K562 (cell line): Measurements from ENCODE around the gene ANKFN1. TPM values are rescaled to one million over a fixed set of nuclear protein-coding genes. Genes with fewer than 3 reads are reported as not detected.

Experiments used
- ATAC-seq: fragments of 200-7000 bp; cut with Tn5 transposase; 3 replicates; pipeline ENCODE4 v1.9.1; 2020; ENCODE audit warnings: moderate library complexity
- BruUV-seq: library from RNA; stranded (reverse); fragments of 400-500 nt; replicated peaks from 2 replicates; lab custom pipeline; 2021; lab: Mats Ljungman, UMichigan
- CTCF ChIA-PET: fragments of 300-600 bp; formaldehyde crosslinking; extraction: SDS; loops from one replicate; lab custom pipeline; 2021; ENCODE audit warnings: low intra/inter-chr PET ratio; lab: Yijun Ruan, JAX
- POLR2A ChIA-PET: fragments of 300-600, 350-650 bp; sonication (Branson Sonifier 250); formaldehyde crosslinking; extraction: SDS; loops from one replicate; lab custom pipeline; 2021; ENCODE audit warnings: antibody characterized with exemption, inconsistent platforms; lab: Yijun Ruan, JAX
- DNase-seq, 4 experiments: peaks; one replicate each; pipeline versions ENCODE4 v3.0.0 to v3.0.0-alpha.2; 2011 to 2018; ENCODE audit warnings: low spot score in 3 of 4, mixed read lengths in 3 of 4; ENCODE audit errors: extremely low read depth in 1 of 4
- FAIRE-seq: peaks from 2 replicates; lab custom pipeline; 2011; peaks lifted over from hg19 to GRCh38; lab: Jason Lieb, UNC
- H2AFZ ChIP-seq: 2 replicates; pipeline ENCODE4 v1.6.0; 2011; ENCODE audit warnings: low read depth, low read length, control low read depth, inconsistent platforms
- H3K27ac ChIP-seq: fragments of 200-600 bp; 3 replicates; pipeline ENCODE4 v1.8.0; 2011; ENCODE audit warnings: low read depth, mild to moderate bottlenecking, control low read depth, inconsistent platforms, low read length, moderate library complexity, mixed read lengths; ENCODE audit errors: extremely low read depth
- H3K27me3 ChIP-seq, 2 experiments: fragments of 300-600 bp in 1 of 2; 2 replicates in 1 of 2; 3 replicates in 1 of 2; pipeline versions ENCODE4 v1.6.0 to v1.8.0; 2011; ENCODE audit warnings: inconsistent platforms in 2 of 2, low read length in 2 of 2, mild to moderate bottlenecking in 1 of 2, mixed read lengths in 1 of 2, moderate library complexity in 1 of 2; ENCODE audit not compliant: control insufficient read depth in 2 of 2, insufficient read depth in 2 of 2
- H3K36me3 ChIP-seq: fragments of 300-600 bp; 3 replicates; pipeline ENCODE4 v1.8.0; 2011; ENCODE audit warnings: mild to moderate bottlenecking, low read length, inconsistent platforms; ENCODE audit not compliant: control insufficient read depth, insufficient read depth
- H3K4me1 ChIP-seq, 2 experiments: fragments of 200-600 bp in 1 of 2; replicated peaks in 1 of 2; 2 replicates in 1 of 2; 3 replicates in 1 of 2; pipeline versions ENCODE4 v1.5.1 to v1.8.0; 2011; ENCODE audit warnings: inconsistent platforms in 2 of 2, low read length in 2 of 2, mild to moderate bottlenecking in 1 of 2, mixed read lengths in 1 of 2, moderate library complexity in 1 of 2; ENCODE audit not compliant: control insufficient read depth in 2 of 2, insufficient read depth in 2 of 2
- H3K4me2 ChIP-seq: 2 replicates; pipeline ENCODE4 v1.6.1; 2011; ENCODE audit warnings: low read length, control low read depth, inconsistent platforms, mixed read lengths; ENCODE audit not compliant: insufficient read depth
- H3K4me3 ChIP-seq: fragments of 200-600 bp; sonication (generic), shearing (Covaris generic); 2 replicates; pipeline ENCODE4 v1.5.1; 2016; ENCODE audit warnings: control low read depth, inconsistent platforms
- H3K79me2 ChIP-seq: fragments of 200-600 bp; 3 replicates; pipeline ENCODE4 v1.8.0; 2011; ENCODE audit warnings: low read length, inconsistent platforms; ENCODE audit not compliant: control insufficient read depth, insufficient read depth
- H3K9ac ChIP-seq, 2 experiments: 2 replicates each; pipeline versions ENCODE4 v1.6.0 to v1.6.1; 2011; ENCODE audit warnings: low read depth in 2 of 2, low read length in 2 of 2, control low read depth in 1 of 2, inconsistent platforms in 1 of 2, mild to moderate bottlenecking in 1 of 2, mixed read lengths in 1 of 2; ENCODE audit not compliant: insufficient read depth in 1 of 2
- H3K9me1 ChIP-seq: one replicate; pipeline ENCODE4 v1.6.0; 2011; ENCODE audit warnings: inconsistent platforms, mild to moderate bottlenecking, low read length, moderate library complexity; ENCODE audit not compliant: control insufficient read depth, insufficient read depth
- H3K9me3 ChIP-seq: replicated peaks from 2 replicates; pipeline ENCODE4 v1.5.1; 2011; ENCODE audit warnings: low read depth, low read length, inconsistent platforms; ENCODE audit not compliant: control insufficient read depth, insufficient read depth
- H4K20me1 ChIP-seq: replicated peaks from 2 replicates; pipeline ENCODE4 v1.6.1; 2011; ENCODE audit warnings: low read length, inconsistent platforms, mixed read lengths; ENCODE audit not compliant: control insufficient read depth, insufficient read depth
- CBX1 ChIP-seq: sonication (generic); IDR thresholded peaks from 2 replicates; pipeline ENCODE4 v1.6.1; 2016; ENCODE audit warnings: antibody characterized with exemption, low read depth, mild to moderate bottlenecking
- CBX5 ChIP-seq: IDR thresholded peaks from 2 replicates; pipeline ENCODE4 v1.6.1; 2014; ENCODE audit warnings: low read depth, borderline replicate concordance
- IRF2 ChIP-seq: sonication (generic); formaldehyde crosslinking; IDR thresholded peaks from 2 replicates; pipeline ENCODE4 v1.8.1; 2022; ENCODE audit warnings: mild to moderate bottlenecking, missing genetic modification reagents
- JUND ChIP-seq, 2 experiments: IDR thresholded peaks; 2 replicates in 1 of 2; 3 replicates in 1 of 2; pipeline ENCODE4 v1.6.1; 2011; ENCODE audit warnings: borderline replicate concordance in 2 of 2, low read depth in 2 of 2, low read length in 2 of 2, improper control_type of control experiment in 1 of 2, missing biosample characterization in 1 of 2, missing genetic modification characterization in 1 of 2, missing genetic modification reagents in 1 of 2
- KLF6 ChIP-seq: fragments of 250-450 bp; sonication (Bioruptor Pico); IDR thresholded peaks from 2 replicates; pipeline ENCODE4 v1.4.0; 2020; ENCODE audit warnings: mild to moderate bottlenecking, moderate library complexity, borderline replicate concordance
- NR2C1 ChIP-seq, 2 experiments: fragments of 450-650 bp; IDR thresholded peaks; 2 replicates each; pipeline ENCODE4 v1.6.1; 2017; ENCODE audit warnings: mild to moderate bottlenecking in 2 of 2, antibody characterized with exemption in 1 of 2, inconsistent platforms in 1 of 2, missing compliant biosample characterization in 1 of 2, missing genetic modification characterization in 1 of 2
- NUFIP1 ChIP-seq: fragments of 450-650 bp; IDR thresholded peaks from 2 replicates; pipeline ENCODE4 v1.6.1; 2018; ENCODE audit not compliant: partially characterized antibody
- SMAD3 ChIP-seq: fragments of 450-650 bp; formaldehyde crosslinking; conservative IDR thresholded peaks from 2 replicates; pipeline ENCODE4 v1.4.0; 2020; ENCODE audit warnings: mild to moderate bottlenecking
- STAT5A ChIP-seq: IDR thresholded peaks from 2 replicates; pipeline ENCODE4 v1.6.1; 2012; ENCODE audit warnings: low read length, inconsistent platforms, borderline replicate concordance
- USF2 ChIP-seq: sonication (generic); formaldehyde crosslinking; IDR thresholded peaks from 2 replicates; pipeline ENCODE4 v1.5.0; 2020; ENCODE audit warnings: missing genetic modification reagents
- ZNF764 ChIP-seq: fragments of 250-450 bp; sonication (Bioruptor Pico); IDR thresholded peaks from 2 replicates; pipeline ENCODE4 v1.4.0; 2020; ENCODE audit warnings: low read depth, mild to moderate bottlenecking, moderate library complexity
- ZSCAN32 ChIP-seq: fragments of 450-650 bp; formaldehyde crosslinking; IDR thresholded peaks from 2 replicates; pipeline ENCODE4 v1.4.0; 2020; ENCODE audit warnings: mild to moderate bottlenecking, moderate library complexity
- WGBS: fragments of 100-300 bp; shearing (Covaris generic); methylation state at CpG from one replicate; pipeline ENCODE4 v1.1.6; 2016; ENCODE audit warnings: low coverage, mixed read lengths; ENCODE audit not compliant: insufficient coverage; ENCODE audit errors: missing lambda C conversion rate; 5-methylcytosine and 5-hydroxymethylcytosine counted together
- in situ Hi-C: fragments of 300-500 bp; cut with MboI; formaldehyde crosslinking; loops from 4 replicates; pipeline ENCODE4 v1.15.0; 2018; ENCODE audit warnings: inconsistent platforms, mixed read lengths
- intact Hi-C: fragments of 100-400 bp; cut with micrococcal nuclease; formaldehyde crosslinking; loops from 2 replicates; pipeline ENCODE4 v1.14.2; 2022
- polyA plus RNA-seq, 8 experiments: library from polyadenylated mRNA; depleted of rRNA in 4 of 8; stranded (reverse) in 5 of 8; unstranded in 3 of 8; fragments of >200 nt; fragmentation: Nextera tagmentation in 2 of 8; fragmentation: Illumina TruSeq in 1 of 8; extraction: Ambion mirVana in 2 of 8; extraction: Trizol in 1 of 8; gene quantifications; 2 replicates each; pipeline versions ENCODE4 v1.2.1 to v1.2.3, GENCODE V29; 2011 to 2014; ENCODE audit warnings: inconsistent platforms in 1 of 8, missing spikeins in 1 of 8
- total RNA-seq, 7 experiments: library from RNA; depleted of rRNA in 6 of 7; stranded (reverse); fragments of >200 nt in 6 of 7; fragmentation: Illumina TruSeq in 2 of 7; extraction: Trizol in 2 of 7; gene quantifications; 2 replicates each; pipeline versions ENCODE4 v1.2.1 to v1.2.3, GENCODE V29; 2011 to 2021; ENCODE audit warnings: low replicate concordance in 1 of 7

Gene ANKFN1
- total and polyA plus RNA-seq, 9 of the 15 experiments (the other 6 are each of a cell fraction or from before 2014, with no cell fraction given): 0.04 to 0.39 (median 0.15) TPM; not detected in 1

GRCh38 chr17:56471696-56472095 is 318.4 kb downstream of the ANKFN1 start:
- no peak for DNase-seq
- Histone ChIP-seq H3K9me3 (no peaks in the 10 kb centered on the region), H3K27ac (no peak overlapping the region), H3K4me2 (no peak overlapping the region), H4K20me1 (no peaks in the 10 kb centered on the region), H3K36me3 (no peaks in the 10 kb centered on the region), H3K4me3 (no peak overlapping the region), H3K4me1 (no peaks in the 10 kb centered on the region), H2AFZ (no peak overlapping the region), H3K27me3 (no peaks in the 10 kb centered on the region), H3K9me1 (no peaks in the 10 kb centered on the region), H3K9ac (no peak overlapping the region), H3K79me2 (no peaks in the 10 kb centered on the region)
- no TSS peak for BruUV-seq
- TF ChIP-seq NR2C1 (IDR thresholded peaks at IDR 0.05) (no peak), NR2C1 (tag; IDR thresholded peaks at IDR 0.05) (no peak), USF2 (CRISPR knock-in tag) (no peak), IRF2 (CRISPR knock-in tag) (no peak), NUFIP1 (no peak), ZSCAN32 (CRISPR knock-in tag) (no peak), CBX1 (no peak), STAT5A (no peak), SMAD3 (CRISPR knock-in tag) (no peak), KLF6 (CRISPR knock-in tag) (no peak), CBX5 (no peak), ZNF764 (CRISPR knock-in tag) (no peak), JUND (IDR thresholded peaks at IDR 0.05; ENCODE audit: borderline replicate concordance, low read depth, low read length) (no peak), JUND (tag; IDR thresholded peaks at IDR 0.05; ENCODE audit: borderline replicate concordance, low read depth, low read length) (no peak)
- ATAC-seq: no peak
- no peak for FAIRE-seq
- ChIA-PET POLR2A (no interaction called here), CTCF (no interaction called here)
- intact Hi-C loops (no loop called here), in situ Hi-C loops (loop anchor here (5.0 kb wide), 1 partner anchor 944 kb away; no protein-coding TSS in a partner anchor)
- WGBS: 4% methylated on average over 3 of the region's 3 CpGs
